Measurements from ENCODE around the gene CRAT.

Gene CRAT
- 10.7 reads per million, percentile 33 among the genes with 10 or more reads in this experiment for total RNA-seq

DNA sequence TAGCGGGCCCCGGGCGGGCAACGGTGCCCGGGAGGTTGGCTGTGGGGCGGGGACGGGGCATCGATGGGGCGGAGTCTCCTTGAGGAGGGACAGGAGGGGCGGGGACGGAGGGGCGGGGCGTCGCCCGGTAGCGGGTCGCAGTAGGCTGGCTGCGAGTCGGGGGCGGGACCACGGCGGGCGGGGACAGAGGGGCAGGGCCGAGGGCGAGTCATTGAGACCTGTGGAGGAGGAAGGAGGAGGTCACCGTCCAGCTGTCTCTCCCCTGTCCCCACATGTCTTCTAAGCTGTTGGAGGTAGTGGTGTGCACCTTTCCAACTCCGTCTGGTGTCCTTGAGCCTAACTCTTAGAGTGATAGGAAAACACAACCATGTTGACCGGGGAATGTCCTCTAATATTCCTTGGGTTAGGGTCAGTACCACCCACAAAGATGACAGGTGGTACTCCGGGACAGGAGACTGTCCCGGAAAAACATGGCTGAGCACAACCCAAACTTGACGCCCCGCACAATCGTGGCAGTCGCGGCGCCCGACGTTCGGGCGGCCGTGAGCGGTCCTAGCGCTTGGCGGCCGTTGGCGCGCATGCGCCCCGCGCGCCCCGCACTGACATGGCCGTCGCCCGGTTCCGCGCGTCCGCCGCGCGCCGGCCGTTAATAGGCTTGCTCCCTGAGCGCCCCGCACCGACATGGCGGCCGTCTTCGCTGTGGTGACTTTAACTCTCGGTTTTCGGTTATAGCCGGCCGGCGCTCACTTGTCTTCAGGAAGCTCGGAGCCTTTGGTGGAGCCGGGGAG, at the start of gene CRAT, which contains the start of gene PTPA:
TSS of gene CRAT (minus strand) at position 54 of the 788 bp plus-strand sequence. CDS start 284 bp downstream, outside the sequence.
TSS of gene PTPA (plus strand) at position 676 of the 788 bp plus-strand sequence. CDS start 186 bp downstream, outside the sequence.
- peak; percentile 95 for DNase-seq

DNA sequence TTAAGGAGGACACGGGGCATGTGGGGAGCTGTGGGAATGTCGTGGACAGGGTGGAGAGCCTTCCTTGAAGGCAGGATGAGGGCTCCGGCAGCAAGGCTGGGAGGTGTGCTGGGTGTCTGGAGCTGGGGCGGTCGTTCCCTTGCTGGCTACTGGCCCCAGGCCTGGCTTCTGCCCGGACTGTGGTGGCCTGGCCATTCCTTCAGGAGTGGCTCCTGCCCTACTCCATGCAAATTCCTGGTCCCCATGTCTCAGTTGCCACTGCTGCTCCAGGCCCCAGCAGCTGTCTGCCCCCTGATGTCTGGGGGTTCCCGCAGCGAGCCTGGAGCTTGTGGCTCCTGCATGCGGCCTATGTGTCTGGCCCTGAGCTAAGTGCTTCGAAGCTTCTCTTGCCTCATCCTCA, 45.6 kb upstream of the CRAT start:
- DNase-seq: no peak

GRCh38 chr9:129154866-129155477, 44.4 kb upstream of the CRAT start:
- no peak for DNase-seq

- DNase-seq: no peak
These were observed 40.9 kb upstream of the CRAT start for GRCh38 chr9:129151469-129151868.

DNA sequence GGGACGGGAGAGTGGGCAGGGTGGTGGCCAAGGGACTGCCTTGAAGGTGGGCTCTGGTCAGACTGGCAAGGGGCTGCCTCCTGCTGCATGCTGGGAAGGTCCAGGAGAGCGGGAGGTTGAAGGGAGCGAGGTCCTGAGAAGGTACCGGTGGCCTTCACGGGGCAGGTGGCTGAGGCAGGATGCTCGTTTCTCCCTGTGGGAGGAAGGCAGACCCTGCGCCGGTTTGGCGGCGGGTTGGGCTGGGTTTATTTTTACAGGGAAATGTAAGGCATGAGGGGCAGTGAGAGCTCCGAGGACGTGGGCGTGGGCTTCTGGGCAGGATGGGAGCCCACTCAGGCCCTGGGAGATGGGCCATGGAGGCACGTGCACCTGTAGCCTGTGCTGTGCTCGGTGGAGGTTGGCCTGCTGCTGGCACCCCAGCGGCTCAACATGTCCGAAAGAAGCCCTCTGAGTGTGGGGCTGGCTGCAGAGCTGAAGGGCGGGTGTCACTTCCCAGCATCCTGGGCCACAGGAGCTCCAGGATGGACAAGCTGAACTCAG, 40.1 kb upstream of the CRAT start:
- no peak for DNase-seq

- no peak for DNase-seq
These were observed 39.5 kb upstream of the CRAT start for GRCh38 chr9:129150122-129150521.

DNA sequence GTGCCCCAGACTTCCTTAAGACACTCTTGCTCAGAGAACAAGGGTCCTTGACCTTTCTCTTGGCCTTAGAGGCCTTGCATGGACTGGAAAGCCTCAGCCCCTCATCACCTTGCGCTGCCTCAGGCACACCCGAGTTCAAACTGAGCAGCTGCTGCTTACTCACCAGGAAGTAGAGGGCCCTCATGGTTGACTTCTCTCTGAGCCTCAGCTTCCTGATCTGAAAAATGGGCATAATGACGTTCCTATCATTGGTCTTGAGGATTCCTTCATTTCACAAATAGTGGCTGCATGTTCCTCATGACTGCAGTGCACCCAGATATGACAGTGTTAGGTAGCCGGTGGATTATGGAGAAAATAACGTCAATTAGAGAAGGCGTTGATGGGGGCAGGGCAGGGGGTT, 38.8 kb upstream of the CRAT start:
- DNase-seq: no peak

DNA sequence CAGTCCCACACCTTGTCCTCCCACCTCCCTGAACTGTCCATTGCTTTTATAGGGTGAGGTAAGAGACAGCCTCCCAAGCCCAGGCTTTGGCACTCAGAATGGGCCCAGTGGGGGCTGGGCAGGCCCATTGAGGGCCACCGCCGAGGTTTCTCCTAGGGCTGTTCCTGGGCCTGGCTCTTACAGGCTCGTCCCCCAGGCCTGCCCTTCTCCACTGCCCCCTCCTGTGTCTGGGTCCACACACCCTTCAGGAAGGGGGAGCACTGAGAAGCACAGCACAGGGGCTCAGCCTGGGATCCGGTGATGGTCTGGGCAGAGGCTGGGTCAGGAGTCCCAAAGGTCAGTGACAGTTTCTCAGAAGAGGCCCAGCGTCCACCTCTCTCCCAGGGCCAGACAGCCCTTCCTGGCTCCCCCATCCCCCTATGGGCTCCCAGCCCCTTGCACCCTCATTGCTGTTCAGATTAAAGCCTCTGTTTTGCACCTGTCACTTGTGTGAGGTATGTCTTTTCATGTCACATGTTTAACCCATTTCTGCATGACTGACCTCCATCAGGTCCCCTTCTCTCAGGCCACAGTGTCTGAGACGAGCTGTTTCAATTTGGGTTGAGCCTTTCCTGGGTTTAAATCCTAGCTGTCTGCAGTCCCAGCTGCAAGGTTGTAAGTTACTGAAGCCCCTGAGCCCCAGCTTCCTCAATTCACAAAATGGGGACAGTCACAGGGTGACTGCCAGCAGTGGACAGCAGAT, 38.0 kb upstream of the CRAT start:
- no peak for DNase-seq

- no peak for DNase-seq
These were observed 35.9 kb upstream of the CRAT start for GRCh38 chr9:129146441-129146941.

- DNase-seq: no peak
These were observed 35.3 kb upstream of the CRAT start for GRCh38 chr9:129145841-129146292.

GRCh38 chr9:129145316-129145715, 34.7 kb upstream of the CRAT start:
- no peak for DNase-seq

- peak; percentile 70 for DNase-seq
These were observed 32.7 kb upstream of the CRAT start for GRCh38 chr9:129143031-129143927.

DNA sequence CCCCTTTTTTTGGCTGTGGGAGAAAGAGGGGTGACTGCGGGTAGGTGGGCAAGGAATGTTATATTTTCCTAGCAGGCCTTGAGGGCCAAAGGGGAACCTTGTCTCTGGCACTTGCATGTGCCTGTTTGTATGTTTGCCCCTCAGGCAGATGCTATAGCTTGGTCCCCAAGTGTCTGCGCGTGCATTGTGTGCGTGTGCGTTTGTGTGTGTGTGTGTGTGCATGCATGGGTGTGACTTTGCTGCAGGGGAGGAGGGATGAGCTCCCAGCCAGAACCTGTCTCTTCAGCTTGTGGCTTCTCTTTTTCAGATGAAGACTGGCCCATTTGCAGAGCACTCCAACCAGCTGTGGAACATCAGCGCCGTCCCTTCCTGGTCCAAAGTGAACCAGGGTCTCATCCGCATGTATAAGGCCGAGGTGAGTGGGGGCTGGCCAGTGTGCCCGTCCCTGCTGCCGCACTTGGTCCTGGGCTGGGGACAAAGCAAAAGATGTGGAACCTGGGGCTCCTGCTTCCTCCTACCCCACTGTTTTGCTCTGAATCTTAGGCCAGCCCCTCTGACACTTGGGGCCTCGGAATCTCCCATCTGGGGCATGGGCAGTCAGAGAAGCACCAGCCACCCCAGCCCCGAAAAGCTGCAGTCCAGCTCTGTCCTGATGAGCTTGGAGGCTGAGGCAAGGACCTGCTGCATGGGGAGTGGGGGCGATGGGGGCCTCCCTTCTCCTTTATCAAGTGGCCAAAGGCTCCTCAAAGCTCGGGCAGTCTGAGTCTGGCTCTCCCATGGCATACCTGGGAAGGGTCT, 31.7 kb upstream of the CRAT start:
- no peak for DNase-seq

DNA sequence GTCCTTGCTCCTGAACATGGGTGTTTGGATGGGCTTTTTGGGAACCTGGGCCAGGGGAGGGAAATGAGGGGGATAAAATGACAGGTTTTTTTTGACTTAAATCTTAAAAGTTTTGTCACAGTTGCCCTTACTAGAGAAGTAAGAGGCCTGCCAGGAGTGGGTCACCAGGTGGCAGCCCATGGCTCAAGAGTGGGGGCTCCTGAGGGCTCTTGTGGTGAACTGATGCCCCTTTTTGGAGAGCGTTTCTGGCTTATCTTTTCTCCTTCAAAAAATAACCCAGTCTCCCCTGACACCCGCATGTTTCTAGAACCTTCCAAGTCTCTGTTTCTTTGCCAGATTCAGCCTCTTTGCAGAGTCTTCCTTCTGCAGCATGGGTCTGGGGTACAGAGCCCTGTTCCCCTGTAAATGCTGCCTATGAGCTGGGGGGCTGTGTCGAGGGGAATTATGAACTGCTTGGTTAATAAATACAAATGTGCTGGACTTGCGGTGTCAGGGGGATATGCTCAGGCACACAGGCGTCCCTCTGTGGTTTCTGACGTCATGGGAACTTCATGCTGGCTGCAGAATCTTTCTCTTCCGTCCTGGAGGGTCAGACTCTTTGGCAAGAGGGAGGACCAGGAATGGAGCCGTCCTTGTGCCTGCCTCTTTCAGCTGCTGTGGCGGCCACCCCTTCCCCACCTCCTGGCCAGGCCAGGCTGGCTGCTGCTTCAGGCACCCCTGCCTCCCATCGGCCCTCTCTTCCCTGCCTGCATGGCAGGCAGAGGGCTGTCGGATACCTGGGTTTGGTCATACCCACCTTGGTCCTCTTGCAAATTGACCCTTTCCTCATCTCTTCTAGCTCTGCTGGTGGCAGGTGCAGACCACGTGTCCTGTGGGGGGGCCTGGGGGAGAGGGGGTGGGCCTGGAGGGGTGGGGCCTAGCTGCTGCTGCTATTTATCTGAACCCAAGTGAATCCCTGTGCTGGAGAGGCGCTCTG, 30.8 kb upstream of the CRAT start:
- no peak for DNase-seq

GRCh38 chr9:129140397-129141065, 29.9 kb upstream of the CRAT start:
- DNase-seq: no peak

- peak; percentile 76 for DNase-seq
These were observed 29.4 kb upstream of the CRAT start for GRCh38 chr9:129139993-129140396.

DNA sequence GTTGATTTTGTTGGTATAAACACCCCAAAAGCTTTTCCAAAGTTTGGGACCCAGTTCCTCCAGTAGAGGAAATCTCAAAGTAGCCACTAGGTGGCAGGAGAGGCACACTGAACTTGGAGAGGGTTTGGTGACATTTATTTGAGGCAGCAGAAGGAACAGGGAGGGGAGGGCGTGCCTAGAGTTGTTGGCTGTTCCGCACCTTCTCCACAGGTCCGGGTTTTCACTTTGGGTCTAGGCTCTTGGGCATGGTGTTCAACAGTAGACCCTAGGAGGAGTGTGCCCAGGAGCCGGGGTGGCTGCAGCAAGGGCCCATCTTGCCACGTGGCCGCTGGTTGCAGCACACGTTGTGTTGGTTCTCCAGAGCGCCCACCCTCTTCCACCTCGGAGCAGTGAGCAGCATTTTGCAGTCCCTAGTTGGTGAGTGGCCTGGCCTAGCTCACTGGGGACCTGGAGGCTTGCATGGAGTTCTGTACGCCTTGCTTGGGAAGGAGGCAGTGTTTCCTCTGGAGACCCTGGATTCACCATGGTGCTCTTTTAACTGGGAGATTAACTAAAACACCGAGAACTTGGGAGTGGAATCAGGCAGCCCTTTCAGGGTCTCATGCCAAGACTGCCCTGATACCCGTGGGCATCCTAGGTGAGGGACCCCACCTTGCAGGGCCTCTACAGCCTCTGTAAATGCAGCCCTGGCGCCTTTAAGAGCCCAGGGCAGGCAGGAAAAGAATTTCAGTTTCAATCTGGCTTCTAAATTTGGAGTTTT, 28.8 kb upstream of the CRAT start:
- peak; percentile 79 for DNase-seq

All from effector CD4-positive, alpha-beta T cell (primary cell).